Panc1 (cell line): ENCODE measurements around the gene GPS1.

Experiments used
- CTCF ChIP-seq: fragments of 450-650 bp; IDR thresholded peaks from 2 replicates; pipeline ENCODE4 v1.5.1; 2017; ENCODE audit warnings: mild to moderate bottlenecking
- POLR2AphosphoS5 ChIP-seq: IDR thresholded peaks from 2 replicates; pipeline ENCODE4 v1.6.1; 2012; ENCODE audit warnings: mild to moderate bottlenecking, low read depth, low read length, moderate library complexity
- REST ChIP-seq, 2 experiments: IDR thresholded peaks; 2 replicates each; pipeline ENCODE4 v1.6.1; 2011 to 2012; ENCODE audit warnings: low read depth in 2 of 2, control low read depth in 1 of 2, low read length in 1 of 2, mild to moderate bottlenecking in 1 of 2, moderate library complexity in 1 of 2; ENCODE audit not compliant: insufficient read depth in 1 of 2
- SIN3A ChIP-seq: IDR thresholded peaks from 2 replicates; pipeline ENCODE4 v1.6.1; 2012; ENCODE audit warnings: low read depth, mild to moderate bottlenecking, low read length, moderate library complexity, borderline replicate concordance; ENCODE audit not compliant: insufficient read depth
- TCF7L2 ChIP-seq: IDR thresholded peaks from 2 replicates; pipeline ENCODE4 v1.6.1; 2011; ENCODE audit warnings: mild to moderate bottlenecking, low read depth, low read length, inconsistent platforms

- TF ChIP-seq CTCF (no peak), POLR2AphosphoS5 (no peak), REST (IDR thresholded peaks at IDR 0.05; ENCODE audit: insufficient read depth in 1 of 2, low read depth in 2 of 2, low read length in 1 of 2) (no peak), SIN3A (no peak), TCF7L2 (no peak)
Measured at GRCh38 chr17:82043507-82043906, 8.2 kb upstream of the GPS1 start.
